Renal pelvis (tissue), 12 donors: ENCODE results near the gene TIMD4. TPM values are rescaled to one million over a fixed set of nuclear protein-coding genes. Genes with fewer than 3 reads are reported as not detected.
"Not testable (repeated sequence)": the region's sequence is repeated elsewhere in the genome, so short reads cannot be mapped to it uniquely, and the experiment has no call there.

Experiments used
- DNase-seq: peaks from one replicate; pipeline ENCODE4 v3.0.0-alpha.2; 2013
- long read RNA-seq, 16 experiments: transcript quantifications; one replicate each; lab custom pipeline, GENCODE V29; 2026
- polyA plus RNA-seq, 3 donors: library from polyadenylated mRNA; unstranded; fragments of 120-200 nt; gene quantifications; one replicate each; pipeline ENCODE4 v1.2.1, GENCODE V29; 2013; ENCODE audit not compliant: insufficient read length in 3 of 3

The TIMD4 gene
- under 1 TPM; 0.16 to 0.95 (median 0.46) TPM for polyA plus RNA-seq
- long read RNA-seq, donor 1, partial matches to known transcripts, result 0 of 1 reads
- long read RNA-seq, donor 1, other reads (novel, unspliced or antisense), result 0 of 1 reads
- long read RNA-seq, donor 2, partial matches to known transcripts, result 0 of 1 reads
- long read RNA-seq, donor 2, other reads (novel, unspliced or antisense), result 0 of 1 reads
- long read RNA-seq, donor 3, result 0 reads
- long read RNA-seq, donor 4, result 0 reads
- long read RNA-seq, donor 5, result 0 reads
- long read RNA-seq, donor 6, result 0 reads
- long read RNA-seq, donor 7, result 0 reads
- long read RNA-seq, donor 8, partial matches to known transcripts, result 0 of 2 reads
- long read RNA-seq, donor 8, other reads (novel, unspliced or antisense), result 0 of 2 reads
- long read RNA-seq, donor 9, result 0 reads
- long read RNA-seq, donor 10, partial matches to known transcripts, result 0 of 1 reads
- long read RNA-seq, donor 10, other reads (novel, unspliced or antisense), result 0 of 1 reads
- long read RNA-seq, donor 11, result 0 reads
- long read RNA-seq, donor 12, result 0 reads
- long read RNA-seq, donor 13, result 0 reads
- long read RNA-seq, donor 14, result 0 reads
- long read RNA-seq, donor 15, result 0 reads
- long read RNA-seq, donor 16, result 0 reads

- DNase-seq, result no peak
These were observed at the start of gene TIMD4 for GRCh38 chr5:156963125-156963524. TSS of gene TIMD4 (minus strand) at chr5:156963226. CDS start at chr5:156963198, 28 bp downstream.

DNA sequence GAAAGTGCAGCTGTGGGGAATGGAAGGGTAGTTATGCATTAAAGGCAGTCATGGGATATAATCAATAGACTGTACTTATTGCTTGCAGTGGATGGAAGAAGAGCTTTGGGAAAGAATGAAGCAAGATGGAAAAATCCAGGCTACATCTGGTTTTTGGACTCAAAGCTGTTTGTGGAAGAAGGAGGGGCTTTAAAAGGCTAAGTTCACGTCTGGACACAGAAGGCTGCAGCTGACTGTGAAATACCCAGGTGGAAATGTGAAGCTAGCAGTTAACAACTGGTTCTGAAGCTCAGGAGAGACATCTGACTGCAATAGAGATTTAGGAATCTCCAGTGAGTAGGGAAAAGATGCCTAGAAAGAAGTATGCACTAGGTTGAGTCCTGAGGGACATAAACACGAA lies 43.2 kb upstream of the TIMD4 start:
- no peak for DNase-seq

DNA sequence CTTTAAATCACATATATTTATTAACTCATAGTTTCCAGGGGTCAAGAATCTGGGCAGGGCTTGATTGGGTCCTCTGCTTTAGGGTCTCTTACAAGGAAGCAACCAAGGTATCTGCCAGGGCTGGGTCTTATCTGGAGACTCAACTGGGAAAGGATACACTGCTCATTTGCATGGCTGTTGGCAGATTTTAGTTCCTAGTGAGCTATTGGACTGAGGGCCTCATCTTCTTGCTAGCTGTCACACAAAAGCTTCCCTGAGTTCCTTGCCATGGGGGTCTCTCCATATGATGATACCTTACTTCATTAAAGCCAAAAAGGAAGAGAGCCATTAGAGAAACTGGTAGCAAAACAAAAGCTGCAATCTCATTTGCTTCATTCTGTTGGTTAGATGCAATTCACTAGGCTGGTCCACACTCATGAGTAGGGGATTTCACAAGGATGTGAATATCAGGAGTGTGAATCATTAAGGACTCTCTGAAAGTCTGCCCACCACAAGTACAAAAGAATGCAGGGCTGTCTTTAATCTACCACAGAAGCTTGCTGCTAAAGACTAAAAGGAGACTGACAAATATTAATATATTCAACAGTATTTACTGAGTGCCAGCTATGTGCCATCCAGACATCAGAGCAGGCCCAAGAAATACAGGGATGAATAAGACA lies 42.0 kb upstream of the TIMD4 start:
- no peak for DNase-seq

- no peak for DNase-seq
These were observed 28.7 kb upstream of the TIMD4 start for GRCh38 chr5:156991714-156992113.

DNA sequence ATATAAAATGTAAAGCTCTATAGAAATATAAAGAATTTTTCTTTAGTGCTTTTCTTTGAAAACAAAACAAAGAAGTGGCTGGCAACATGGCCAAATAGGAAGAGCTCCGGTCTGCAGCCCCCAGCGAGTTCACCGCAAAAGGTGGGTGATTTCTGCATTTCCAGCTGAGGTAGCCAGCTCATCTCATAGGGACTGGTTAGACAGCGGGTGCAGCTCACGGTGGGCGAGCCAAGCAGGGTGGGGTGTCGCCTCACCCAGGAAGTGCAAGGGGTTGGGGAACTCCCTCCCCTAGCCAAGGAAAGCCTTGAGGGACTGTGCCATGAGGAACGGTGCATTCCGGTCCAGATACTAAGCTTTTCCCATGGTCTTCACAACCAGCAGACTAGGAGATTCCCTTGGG lies 21.0 kb upstream of the TIMD4 start:
- no peak for DNase-seq

- DNase-seq, result no peak
These were observed 18.5 kb upstream of the TIMD4 start for GRCh38 chr5:156981481-156981880.

- DNase-seq, result no peak
These were observed 11.3 kb upstream of the TIMD4 start for GRCh38 chr5:156974328-156974727.

DNA sequence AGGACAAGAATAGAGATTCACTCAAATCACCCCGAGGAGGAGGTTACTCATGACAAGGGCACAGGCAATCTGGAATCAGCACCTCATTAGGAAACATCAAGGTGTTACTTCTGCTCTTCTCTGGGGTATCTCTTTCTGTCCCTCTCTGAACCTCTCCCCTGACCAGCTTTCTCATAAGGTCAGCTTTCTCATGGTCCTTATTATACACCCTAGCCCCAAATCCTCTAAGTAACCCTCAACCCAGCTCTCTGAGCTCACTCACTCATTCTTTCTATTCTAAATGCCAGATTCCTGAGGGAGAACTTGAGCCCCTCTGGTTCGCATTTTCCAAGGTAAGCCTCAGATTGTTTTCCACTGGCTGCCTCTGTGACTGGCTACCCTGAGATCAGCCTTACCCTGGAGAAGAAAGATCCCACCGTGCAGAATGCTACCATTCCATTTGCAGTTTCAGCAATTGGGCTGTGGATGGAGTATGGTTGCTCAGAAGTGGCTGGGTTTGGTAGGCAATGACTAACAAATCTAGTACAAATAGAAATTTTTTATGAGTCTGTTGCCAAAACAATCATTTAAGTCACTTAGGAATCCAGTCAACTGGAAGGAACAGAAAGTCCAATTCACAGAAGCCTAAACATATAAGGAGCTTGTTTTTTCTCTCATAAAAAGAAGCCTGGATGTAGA lies 9.0 kb upstream of the TIMD4 start:
- DNase-seq, result no peak

DNA sequence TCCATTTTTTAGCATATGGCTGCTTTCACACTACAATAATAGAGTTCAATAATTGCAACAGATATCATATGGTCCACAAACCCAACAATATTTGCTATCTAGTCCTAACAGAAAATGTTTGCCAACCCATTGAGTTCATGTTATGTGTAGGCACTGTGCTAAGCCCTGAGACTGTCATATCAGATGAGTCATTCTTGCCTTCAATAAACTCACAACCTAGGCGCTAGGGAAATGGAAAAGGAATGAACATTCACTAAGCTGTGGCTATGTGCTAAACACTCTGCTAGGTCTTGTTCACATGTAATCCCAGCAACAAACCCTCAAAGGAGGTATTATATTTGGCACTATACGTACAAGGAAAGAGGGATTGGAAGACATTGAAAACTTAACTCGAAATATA lies 8.4 kb upstream of the TIMD4 start:
- DNase-seq, result no peak

- not testable (repeated sequence) for DNase-seq
These were observed 4.4 kb upstream of the TIMD4 start for GRCh38 chr5:156967386-156967785.

DNA sequence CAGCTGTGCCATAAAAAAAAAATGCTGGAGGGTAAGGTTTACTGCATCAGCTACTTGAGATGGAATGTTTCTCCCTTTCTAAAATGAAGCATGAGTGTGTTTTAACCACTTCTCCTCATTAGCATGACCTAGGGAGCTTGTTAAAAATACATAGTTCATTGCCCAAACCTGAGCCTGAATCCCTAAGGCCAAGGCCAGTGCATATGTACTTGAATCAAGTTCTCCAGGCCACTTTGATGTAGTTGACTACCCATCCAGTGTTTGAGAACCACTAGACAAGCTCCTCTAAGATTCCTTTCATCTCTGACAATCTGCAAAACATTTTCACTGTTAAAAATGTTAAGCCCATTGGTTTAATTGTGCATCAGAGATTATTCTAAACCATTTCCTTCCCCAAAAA lies 6.7 kb downstream of the TIMD4 start:
- DNase-seq, result no peak

DNA sequence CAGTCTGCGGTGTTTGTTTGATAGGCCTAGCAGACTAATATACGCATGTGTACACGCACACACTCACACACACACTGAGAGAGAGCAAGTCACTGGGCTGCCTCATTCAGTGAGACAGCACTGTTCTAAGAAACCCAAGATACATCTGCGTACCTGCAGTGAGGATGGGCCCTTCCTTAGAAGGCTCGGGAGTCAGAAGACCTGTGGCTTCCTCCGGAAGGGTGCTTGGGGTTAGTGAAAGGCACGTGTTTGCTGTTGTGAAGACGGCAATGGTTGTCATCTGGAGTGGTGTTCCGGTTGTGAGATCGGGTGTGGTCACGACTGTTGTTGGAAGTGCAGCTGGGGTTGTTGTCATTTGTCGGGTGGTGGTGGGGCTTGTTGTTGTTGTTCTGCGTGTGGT lies 11.7 kb downstream of the TIMD4 start:
- no peak for DNase-seq

DNA sequence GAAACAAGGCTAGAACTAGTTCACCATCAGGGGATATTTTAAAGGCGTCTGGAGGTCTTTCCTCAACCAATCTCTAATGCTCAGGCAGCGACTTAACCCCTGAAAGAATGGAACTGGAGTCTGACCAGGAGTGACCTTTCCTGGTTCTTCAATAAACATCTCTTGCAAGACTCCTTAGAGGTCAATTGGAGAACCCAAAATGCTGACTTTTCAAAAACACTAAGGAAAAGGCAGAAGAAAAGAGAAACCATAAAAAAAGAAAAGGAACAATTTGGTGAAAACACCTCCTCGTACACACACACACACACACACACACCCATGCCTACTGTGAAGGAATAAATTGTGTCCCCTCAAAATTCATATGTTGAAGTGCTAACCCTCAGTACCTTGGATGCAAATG lies 12.3 kb downstream of the TIMD4 start:
- DNase-seq, result no peak

- DNase-seq, result no peak
These were observed 13.6 kb downstream of the TIMD4 start for GRCh38 chr5:156949424-156949823.

DNA sequence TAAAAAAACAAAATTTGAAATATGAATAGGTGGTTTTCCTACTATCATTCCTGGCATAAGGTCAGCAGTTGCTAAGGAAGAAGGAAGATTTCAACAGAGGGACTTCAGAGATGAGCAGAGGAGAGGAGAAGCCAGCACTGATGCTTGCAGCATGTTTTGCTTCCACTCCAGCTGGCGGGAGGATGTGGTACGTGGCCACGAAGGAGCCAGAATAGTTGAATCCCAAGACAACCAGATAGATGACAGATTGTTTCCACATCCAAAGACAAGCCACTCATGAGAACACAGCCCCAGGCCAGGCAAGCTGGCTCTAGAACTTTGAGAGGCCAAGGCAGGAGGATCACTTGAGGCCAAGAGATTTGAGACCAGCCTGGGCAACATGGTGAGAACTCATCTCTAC lies 15.1 kb downstream of the TIMD4 start:
- DNase-seq, result no peak

DNA sequence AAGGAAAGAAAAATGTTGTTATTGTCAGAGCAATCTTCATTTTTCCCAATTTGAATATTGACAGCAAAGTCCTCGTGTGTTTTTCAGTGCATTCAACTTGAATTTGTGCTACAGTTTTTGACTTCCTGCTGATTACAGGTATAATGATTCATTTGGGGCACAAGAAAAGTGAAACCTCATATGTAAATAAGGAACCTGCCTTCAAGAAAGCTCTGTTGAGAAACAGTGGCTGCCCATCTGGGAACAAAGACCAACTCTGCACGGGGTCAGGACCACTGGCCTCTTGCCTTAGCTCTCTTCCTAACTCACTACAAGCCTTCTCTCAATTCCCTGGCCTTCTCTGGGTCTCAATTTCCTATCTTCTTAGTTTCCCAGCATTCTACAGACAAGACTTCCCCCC lies 21.0 kb downstream of the TIMD4 start:
- no peak for DNase-seq

DNA sequence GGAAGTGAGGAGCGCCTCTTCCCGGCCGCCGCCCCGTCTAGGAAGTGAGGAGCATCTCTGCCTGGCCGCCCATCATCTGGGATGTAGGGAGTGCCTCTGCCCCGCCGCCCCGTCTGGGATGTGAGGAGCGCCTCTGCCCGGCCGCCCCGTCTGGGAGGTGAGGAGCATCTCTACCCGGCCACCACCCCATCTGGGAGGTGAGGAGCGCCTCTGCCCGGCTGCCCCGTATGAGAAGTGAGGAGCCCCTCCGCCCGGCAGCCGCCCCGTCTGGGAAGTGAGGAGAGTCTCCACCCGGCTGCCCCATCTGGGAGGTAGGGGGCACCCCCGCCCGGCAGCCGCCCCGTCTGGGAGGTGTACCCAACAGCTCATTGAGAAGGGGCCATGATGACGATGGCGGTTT lies 22.6 kb downstream of the TIMD4 start:
- not testable (repeated sequence) for DNase-seq

DNA sequence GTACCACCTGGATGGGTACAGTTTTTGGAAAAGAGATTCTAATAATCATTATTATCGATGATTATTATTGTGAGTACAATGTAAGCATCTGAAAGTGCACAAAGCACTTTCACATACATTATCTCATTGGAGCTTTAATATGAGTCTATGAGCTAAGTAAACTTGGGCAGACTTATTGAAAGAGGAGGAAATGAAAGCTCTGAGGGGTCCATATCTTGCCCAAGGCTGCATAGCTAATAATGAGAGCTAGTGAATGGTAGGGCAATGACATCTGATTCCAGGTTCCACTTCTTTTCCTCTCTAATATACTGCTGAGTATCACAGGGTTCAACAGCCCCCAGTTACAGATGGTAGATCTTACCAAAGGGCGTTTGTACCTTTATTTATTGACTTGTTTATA lies 26.1 kb downstream of the TIMD4 start:
- no peak for DNase-seq

- DNase-seq, result no peak
These were observed 28.4 kb downstream of the TIMD4 start for GRCh38 chr5:156934450-156935211.

DNA sequence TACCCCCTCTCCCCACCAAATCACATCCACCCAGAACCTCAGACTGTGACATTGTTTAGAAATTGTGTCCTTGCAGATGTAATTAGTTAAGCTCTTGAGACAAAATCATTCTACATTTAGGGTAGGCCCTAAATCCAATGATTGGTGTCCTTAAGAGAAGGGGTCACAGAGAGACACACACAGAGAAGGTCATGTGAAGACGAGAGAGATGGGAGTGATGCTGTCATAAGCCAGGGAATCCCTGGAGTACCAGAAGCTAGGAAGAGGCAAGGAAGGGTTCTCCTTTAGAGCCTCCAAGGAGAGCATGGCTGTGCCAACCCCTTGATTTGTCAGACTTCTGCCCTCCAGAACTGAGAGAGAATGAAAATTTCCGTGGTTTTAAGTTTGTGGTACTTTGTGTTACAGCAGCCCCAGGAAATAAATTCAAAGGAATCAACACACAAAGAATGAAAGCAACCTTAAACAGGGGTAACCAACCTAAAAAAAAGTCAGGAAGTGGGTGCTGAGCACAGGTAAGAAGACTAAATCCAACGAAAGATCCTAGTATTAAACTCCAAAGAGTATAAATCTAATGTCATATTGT lies 33.6 kb downstream of the TIMD4 start:
- DNase-seq, result no peak

GRCh38 chr5:156927545-156927944 lies 35.5 kb downstream of the TIMD4 start:
- DNase-seq, result no peak
